IMR-90 (cell line): ENCODE measurements around the gene PPIB. TPM values are rescaled to one million over a fixed set of nuclear protein-coding genes. Genes with fewer than 3 reads are reported as not detected.

Source experiments
- ATAC-seq: fragments of 200-7000 bp; cut with Tn5 transposase; 2 replicates; pipeline ENCODE4 v1.9.1; 2020; ENCODE audit warnings: low read depth, mild to moderate bottlenecking, moderate library complexity
- BruUV-seq: library from RNA; stranded (reverse); fragments of 400-500 nt; replicated peaks from 2 replicates; lab custom pipeline; 2021; lab: Mats Ljungman, UMichigan
- CTCF ChIA-PET: fragments of 300-600 bp; formaldehyde crosslinking; extraction: SDS; loops from one replicate; lab custom pipeline; 2021; ENCODE audit warnings: antibody characterized with exemption; lab: Yijun Ruan, JAX
- POLR2A ChIA-PET: fragments of 300-600 bp; sonication (Branson Sonifier 250); formaldehyde crosslinking; loops from one replicate; lab custom pipeline; 2022; ENCODE audit warnings: antibody characterized with exemption; ENCODE audit not compliant: unreplicated experiment; lab: Charles Lee
- DNase-seq: peaks from one replicate; pipeline ENCODE4 v3.0.0; 2013
- H2AFZ ChIP-seq: replicated peaks from 2 replicates; pipeline ENCODE3; 2013; ENCODE audit warnings: low read length, mild to moderate bottlenecking; ENCODE audit not compliant: poor library complexity
- H2AK5ac ChIP-seq: 2 replicates; pipeline ENCODE4 v1.6.1; 2013; ENCODE audit warnings: low read depth, low read length, inconsistent platforms
- H2AK9ac ChIP-seq: replicated peaks from 2 replicates; pipeline ENCODE3; 2013; ENCODE audit warnings: mild to moderate bottlenecking, low read depth, low read length, moderate library complexity; ENCODE audit not compliant: poor library complexity
- H2BK120ac ChIP-seq: 2 replicates; pipeline ENCODE4 v1.6.1; 2013; ENCODE audit warnings: low read depth, low read length, inconsistent platforms
- H2BK15ac ChIP-seq: 3 replicates; pipeline ENCODE4 v1.6.1; 2013; ENCODE audit warnings: low read depth, low read length, inconsistent platforms
- H2BK20ac ChIP-seq: 2 replicates; pipeline ENCODE4 v1.6.1; 2013; ENCODE audit warnings: low read depth, mild to moderate bottlenecking, inconsistent platforms, low read length, moderate library complexity
- H2BK5ac ChIP-seq: 2 replicates; pipeline ENCODE4 v1.6.1; 2013; ENCODE audit warnings: mild to moderate bottlenecking, low read depth, low read length, inconsistent platforms; ENCODE audit not compliant: poor library complexity, severe bottlenecking
- H3K14ac ChIP-seq: replicated peaks from 2 replicates; pipeline ENCODE4 v1.6.1; 2013; ENCODE audit warnings: low read depth, low read length, inconsistent platforms
- H3K18ac ChIP-seq: 2 replicates; pipeline ENCODE4 v1.6.1; 2013; ENCODE audit warnings: low read depth, low read length, control low read depth
- H3K23ac ChIP-seq: 2 replicates; pipeline ENCODE4 v1.6.1; 2013; ENCODE audit warnings: low read depth, low read length, inconsistent platforms
- H3K27ac ChIP-seq: 2 replicates; pipeline ENCODE4 v1.5.1; 2013; ENCODE audit warnings: mild to moderate bottlenecking, control low read depth, low read length; ENCODE audit not compliant: insufficient read depth
- H3K27me3 ChIP-seq: 2 replicates; pipeline ENCODE4 v1.6.1; 2013; ENCODE audit warnings: low read length; ENCODE audit not compliant: control insufficient read depth, insufficient read depth
- H3K36me3 ChIP-seq: 2 replicates; pipeline ENCODE4 v1.6.1; 2013; ENCODE audit warnings: low read length, mixed read lengths; ENCODE audit not compliant: control insufficient read depth, insufficient read depth
- H3K4ac ChIP-seq: 2 replicates; pipeline ENCODE4 v1.6.1; 2013; ENCODE audit warnings: low read depth, low read length, inconsistent platforms
- H3K4me1 ChIP-seq: 2 replicates; pipeline ENCODE4 v1.6.1; 2013; ENCODE audit warnings: low read length, mixed read lengths; ENCODE audit not compliant: control insufficient read depth, insufficient read depth
- H3K4me2 ChIP-seq: 2 replicates; pipeline ENCODE4 v1.6.1; 2013; ENCODE audit warnings: low read depth, mild to moderate bottlenecking, control low read depth, low read length, moderate library complexity
- H3K4me3 ChIP-seq: 2 replicates; pipeline ENCODE4 v1.5.1; 2013; ENCODE audit warnings: low read depth, mild to moderate bottlenecking, control low read depth, low read length, moderate library complexity; ENCODE audit not compliant: insufficient read depth
- H3K56ac ChIP-seq: 2 replicates; pipeline ENCODE4 v1.6.1; 2013; ENCODE audit warnings: low read length, inconsistent platforms; ENCODE audit not compliant: insufficient read depth; ENCODE audit errors: extremely low read depth
- H3K79me1 ChIP-seq, 2 experiments: 2 replicates each; pipeline ENCODE4 v1.6.1; 2013; ENCODE audit warnings: low read length in 2 of 2, inconsistent platforms in 1 of 2, low read depth in 1 of 2
- H3K9ac ChIP-seq: 2 replicates; pipeline ENCODE4 v1.6.1; 2013; ENCODE audit warnings: low read depth, low read length, control low read depth
- H3K9me1 ChIP-seq: 2 replicates; pipeline ENCODE4 v1.6.1; 2013; ENCODE audit warnings: low read length, inconsistent platforms; ENCODE audit not compliant: insufficient read depth
- H3K9me3 ChIP-seq: 2 replicates; pipeline ENCODE4 v1.6.1; 2013; ENCODE audit warnings: low read length; ENCODE audit not compliant: control insufficient read depth, insufficient read depth
- H4K20me1 ChIP-seq: 2 replicates; pipeline ENCODE4 v1.6.1; 2013; ENCODE audit warnings: low read length, inconsistent platforms; ENCODE audit not compliant: insufficient read depth
- H4K5ac ChIP-seq: 2 replicates; pipeline ENCODE4 v1.6.1; 2013; ENCODE audit warnings: mild to moderate bottlenecking, low read depth, low read length, control low read depth
- H4K8ac ChIP-seq, 2 experiments: 2 replicates each; pipeline ENCODE4 v1.6.1; 2013; ENCODE audit warnings: low read depth in 2 of 2, low read length in 2 of 2, control low read depth in 1 of 2, inconsistent platforms in 1 of 2
- H4K91ac ChIP-seq: 2 replicates; pipeline ENCODE4 v1.6.1; 2013; ENCODE audit warnings: low read depth, low read length, inconsistent platforms; ENCODE audit not compliant: insufficient read depth
- BHLHE40 ChIP-seq: fragments of 150-350 bp; IDR thresholded peaks from 2 replicates; pipeline ENCODE4 v1.6.1; 2016; ENCODE audit warnings: mild to moderate bottlenecking, low read depth, low read length
- CEBPB ChIP-seq: IDR thresholded peaks from 2 replicates; pipeline ENCODE4 v1.6.1; 2012; ENCODE audit warnings: low read depth, low read length, improper control_type of control experiment
- FOS ChIP-seq: fragments of 150-350 bp; IDR thresholded peaks from 2 replicates; pipeline ENCODE4 v1.6.1; 2016; ENCODE audit warnings: low read depth, low read length
- MAZ ChIP-seq: IDR thresholded peaks from 2 replicates; pipeline ENCODE4 v1.6.1; 2012; ENCODE audit warnings: low read depth, mild to moderate bottlenecking, low read length, improper control_type of control experiment, moderate library complexity, borderline replicate concordance
- MXI1 ChIP-seq: IDR thresholded peaks from 2 replicates; pipeline ENCODE4 v1.6.1; 2012; ENCODE audit warnings: low read depth, mild to moderate bottlenecking, low read length, moderate library complexity, borderline replicate concordance
- NFE2L2 ChIP-seq: fragments of 150-350 bp; IDR thresholded peaks from 2 replicates; pipeline ENCODE4 v1.6.1; 2016; ENCODE audit warnings: low read depth, mild to moderate bottlenecking, low read length
- POLR2A ChIP-seq: IDR thresholded peaks from 2 replicates; pipeline ENCODE4 v1.6.1; 2012; ENCODE audit warnings: mild to moderate bottlenecking, low read depth, low read length
- RCOR1 ChIP-seq: IDR thresholded peaks from 2 replicates; pipeline ENCODE4 v1.6.1; 2012; ENCODE audit warnings: mild to moderate bottlenecking, low read length, improper control_type of control experiment; ENCODE audit not compliant: insufficient replicate concordance
- WGBS, 2 experiments: methylation state at CpG; one replicate each; pipeline versions ENCODE4 v1.1.5 to v1.1.7; 2013; ENCODE audit warnings: missing lambda C conversion rate in 2 of 2; ENCODE audit not compliant: insufficient read length in 1 of 2; ENCODE audit errors: extremely low coverage in 2 of 2; 5-methylcytosine and 5-hydroxymethylcytosine counted together
- dilution Hi-C: fragments of 300-500 bp; cut with HindIII; formaldehyde crosslinking; loops from one replicate; pipeline ENCODE4 v1.14.3; 2018; ENCODE audit warnings: low sequenced_read_pairs; ENCODE audit not compliant: unreplicated experiment
- in situ Hi-C: fragments of 300-500 bp; cut with MboI; formaldehyde crosslinking; loops from 3 replicates; pipeline ENCODE4 v1.14.3; 2019; ENCODE audit warnings: low sequenced_read_pairs, inconsistent platforms, mixed read lengths
- intact Hi-C: fragments of 100-400 bp; cut with micrococcal nuclease; formaldehyde crosslinking; loops from 2 replicates; pipeline ENCODE4 v1.10.0; 2022
- polyA plus RNA-seq, 3 experiments: library from polyadenylated mRNA; depleted of rRNA; stranded (reverse); fragments of >200 nt; gene quantifications; 2 replicates each; pipeline ENCODE4 v1.2.3, GENCODE V29; 2012; ENCODE audit warnings: low replicate concordance in 1 of 3
- total RNA-seq: library from RNA; depleted of rRNA; stranded (reverse); fragments of >200 nt; gene quantifications from 2 replicates; pipeline ENCODE4 v1.2.3, GENCODE V29; 2012
- TF ChIP-seq, protein P1 (sequence below): fragments of 150-350 bp; IDR thresholded peaks from 2 replicates; pipeline ENCODE4 v1.6.1; 2016; ENCODE audit warnings: low read depth, mild to moderate bottlenecking, low read length, moderate library complexity, borderline replicate concordance

Gene PPIB
- total and polyA plus RNA-seq, 2 of the 4 experiments (the other 2 are of a cell fraction): 1,358 to 1,682 TPM

DNA sequence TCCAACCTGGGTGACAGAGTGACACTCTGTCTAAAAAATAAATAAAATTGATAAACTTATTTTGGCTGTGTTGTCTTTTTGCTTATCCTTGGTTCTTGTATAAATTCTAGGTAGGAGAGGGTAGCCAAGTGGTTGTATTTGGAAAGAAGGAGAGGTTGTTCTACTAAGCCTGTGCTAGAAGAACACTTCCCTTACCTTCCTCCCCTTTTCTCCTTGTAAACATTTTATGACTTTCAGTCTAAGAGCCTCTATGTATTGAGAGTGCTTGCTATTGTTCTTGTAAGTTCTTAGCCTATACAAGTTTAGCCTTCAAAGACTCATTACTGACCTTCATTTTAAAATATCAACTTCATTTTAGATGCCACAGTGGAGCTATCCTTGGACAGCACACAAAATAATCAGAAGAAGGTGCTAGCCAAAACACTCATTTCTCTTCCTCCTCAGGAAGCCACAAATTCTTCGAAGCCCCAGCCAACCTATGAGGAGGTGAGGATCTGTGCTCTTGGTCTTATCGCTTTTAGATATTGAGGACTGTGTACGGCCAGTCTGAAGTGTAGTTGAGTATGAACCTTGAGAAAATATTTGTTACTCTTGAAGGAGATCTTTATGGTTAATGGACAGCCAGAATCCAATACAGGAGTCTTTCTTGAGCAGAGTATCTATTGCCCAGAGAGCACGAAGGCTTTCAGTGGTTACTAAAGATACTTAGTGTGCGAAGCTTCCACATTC lies 44.9 kb downstream of the PPIB start:
- H4K91ac ChIP-seq: no peak overlapping the region
- no peak overlapping the region for H3K18ac ChIP-seq
- whole genome bisulfite sequencing, 2 experiments: 100% methylated on average over 1 of the region's 5 CpGs; no CpG with 5 or more reads in 1 of the 2 experiments
- H3K9me1 ChIP-seq: peaks cover 3% of the 10 kb centered on the region; the same call in 1 of the 2 replicates
- in situ Hi-C loops: no loop called here
- intact Hi-C loops: no loop called here
- no peaks in the 10 kb centered on the region; the same call in 1 of the 2 replicates for H3K4me1 ChIP-seq
- no peaks in the 10 kb centered on the region for H3K9me3 ChIP-seq
- ATAC-seq (no peak), DNase-seq (no peak)
- H4K20me1 ChIP-seq: no peaks in the 10 kb centered on the region
- H2AFZ ChIP-seq: no peak overlapping the region
- no peak overlapping the region for H3K4me3 ChIP-seq
- no peak overlapping the region for H2BK20ac ChIP-seq
- dilution Hi-C loops: no loop called here
- no peak overlapping the region for H2BK120ac ChIP-seq
- ChIA-PET CTCF (no interaction called here), POLR2A (no interaction called here)
- H3K4ac ChIP-seq: no peak overlapping the region
- no peak overlapping the region for H3K9ac ChIP-seq
- TF ChIP-seq RCOR1: no peak
- TF ChIP-seq MXI1: no peak
- TF ChIP-seq BHLHE40: no peak
- no peak for TF ChIP-seq CEBPB
- TF ChIP-seq NFE2L2: no peak
- TF ChIP-seq MAZ: no peak
- no peak for TF ChIP-seq FOS
- TF ChIP-seq, protein P1, sequence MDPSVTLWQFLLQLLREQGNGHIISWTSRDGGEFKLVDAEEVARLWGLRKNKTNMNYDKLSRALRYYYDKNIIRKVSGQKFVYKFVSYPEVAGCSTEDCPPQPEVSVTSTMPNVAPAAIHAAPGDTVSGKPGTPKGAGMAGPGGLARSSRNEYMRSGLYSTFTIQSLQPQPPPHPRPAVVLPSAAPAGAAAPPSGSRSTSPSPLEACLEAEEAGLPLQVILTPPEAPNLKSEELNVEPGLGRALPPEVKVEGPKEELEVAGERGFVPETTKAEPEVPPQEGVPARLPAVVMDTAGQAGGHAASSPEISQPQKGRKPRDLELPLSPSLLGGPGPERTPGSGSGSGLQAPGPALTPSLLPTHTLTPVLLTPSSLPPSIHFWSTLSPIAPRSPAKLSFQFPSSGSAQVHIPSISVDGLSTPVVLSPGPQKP: no peak
- TF ChIP-seq POLR2A: no peak
- H3K27ac ChIP-seq: no peak overlapping the region
- no peak overlapping the region for H3K56ac ChIP-seq
- no peaks in the 10 kb centered on the region for H3K27me3 ChIP-seq
- H2BK5ac ChIP-seq: no peak overlapping the region
- no peak overlapping the region for H4K8ac ChIP-seq
- no peak overlapping the region for H4K5ac ChIP-seq
- no peak overlapping the region for H2AK9ac ChIP-seq
- no TSS peak for BruUV-seq
- H3K36me3 ChIP-seq: peaks cover 46% of the 10 kb centered on the region
- H3K23ac ChIP-seq: no peak overlapping the region
- H2BK15ac ChIP-seq: no peak overlapping the region
- no peak overlapping the region for H3K4me2 ChIP-seq
- H3K14ac ChIP-seq: no peak overlapping the region
- H3K79me1 ChIP-seq: peaks cover 22 to 32% of the 10 kb centered on the region in 2 experiments
- H2AK5ac ChIP-seq: no peak overlapping the region
